Right lung (tissue), 5 donors: ENCODE data around the gene SH3TC1. TPM values are rescaled to one million over a fixed set of nuclear protein-coding genes. Genes with fewer than 3 reads are reported as not detected.
A peak's percentile ranks its signal among the peaks of the same experiment; 100 is the strongest.

Experiments
- DNase-seq, 2 donors: peaks; one replicate each; pipeline ENCODE4 v3.0.0-alpha.2; 2013
- polyA plus RNA-seq, 5 donors: library from polyadenylated mRNA; unstranded; fragments of 120-200 nt; gene quantifications; one replicate each; pipeline versions ENCODE4 v1.2.1 to v1.2.3, GENCODE V29; 2013; ENCODE audit warnings: inconsistent platforms in 1 of 5, low replicate concordance in 1 of 5; ENCODE audit not compliant: insufficient read length in 5 of 5, insufficient read depth in 1 of 5

The SH3TC1 gene
- polyA plus RNA-seq, 5 donors, result 20.3 to 28.6 (median 25.3) TPM

GRCh38 chr4:8260656-8261111 lies 61.6 kb downstream of the SH3TC1 start:
- no peak for DNase-seq

DNA sequence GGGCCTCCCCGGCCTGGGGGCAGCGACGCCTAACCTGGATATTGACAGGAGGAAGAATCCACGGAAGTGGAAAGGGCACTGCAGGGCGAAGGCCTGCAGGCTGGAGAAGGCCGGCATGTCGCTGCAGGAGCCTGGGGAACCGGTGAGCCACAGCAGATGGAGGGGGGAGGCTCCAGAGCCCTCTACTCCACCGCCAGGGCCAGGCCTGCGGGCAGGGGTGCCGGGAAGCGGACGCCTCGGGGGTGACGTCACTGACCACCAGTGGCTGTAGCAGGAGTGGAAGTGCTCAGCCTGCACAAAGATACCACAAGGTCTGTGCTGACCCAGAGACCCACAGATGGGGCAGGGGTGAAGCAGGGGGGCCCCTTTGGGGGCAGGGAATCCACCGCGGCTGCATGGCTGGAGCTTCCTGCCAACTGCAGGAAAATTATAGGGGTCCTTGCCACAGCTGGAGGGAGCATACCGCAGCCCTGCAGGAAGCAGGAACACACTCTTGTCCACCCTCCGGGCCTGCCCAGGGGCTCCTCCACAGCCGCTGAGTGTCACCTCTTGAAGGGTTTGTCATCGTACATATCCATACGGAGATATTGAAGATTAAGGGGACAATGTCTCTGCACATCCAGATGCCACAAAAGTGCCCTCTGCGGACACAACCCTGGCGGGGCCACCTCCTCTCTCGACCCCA lies 62.9 kb downstream of the SH3TC1 start:
- no peak for DNase-seq

- DNase-seq, result no peak
Observed at GRCh38 chr4:8262637-8263322, 63.7 kb downstream of the SH3TC1 start.

DNA sequence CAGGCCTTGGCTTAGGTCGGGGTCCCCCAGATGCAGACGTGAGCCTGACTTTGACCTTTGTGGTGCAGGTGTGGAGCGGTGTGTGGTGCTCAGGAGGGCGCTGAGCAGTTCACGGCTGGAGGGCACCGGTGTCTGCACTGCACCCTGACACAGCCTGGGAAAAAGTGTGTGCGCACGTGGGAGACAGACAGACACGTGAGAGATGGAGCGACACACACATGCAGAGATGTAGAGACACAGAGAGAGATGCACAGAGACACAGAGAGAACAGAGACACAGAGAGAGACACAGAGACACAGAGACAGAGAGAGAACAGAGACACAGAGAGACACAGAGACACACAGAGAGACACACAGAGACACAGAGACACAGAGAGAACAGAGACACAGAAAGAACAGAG lies 64.3 kb downstream of the SH3TC1 start:
- DNase-seq, result no peak

DNA sequence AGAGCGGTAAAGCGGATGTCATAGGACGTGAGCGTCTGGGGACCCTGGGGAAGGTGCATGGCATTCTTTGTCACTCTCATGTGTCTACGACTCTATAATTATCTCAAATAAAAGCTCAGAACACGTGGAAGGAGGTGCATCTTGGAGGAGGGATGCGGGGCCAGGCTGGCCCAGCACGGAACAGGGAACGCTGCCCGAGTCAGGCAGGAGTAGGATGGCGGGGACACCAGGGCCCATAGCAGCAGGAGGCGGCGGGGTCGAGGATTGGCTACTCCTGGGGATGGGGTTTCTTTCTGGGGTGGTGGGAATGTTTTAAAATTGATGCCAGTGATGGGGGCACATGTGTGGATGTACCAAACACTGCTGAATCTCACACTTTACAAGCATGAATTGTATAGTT lies 65.0 kb downstream of the SH3TC1 start:
- DNase-seq, result no peak

DNA sequence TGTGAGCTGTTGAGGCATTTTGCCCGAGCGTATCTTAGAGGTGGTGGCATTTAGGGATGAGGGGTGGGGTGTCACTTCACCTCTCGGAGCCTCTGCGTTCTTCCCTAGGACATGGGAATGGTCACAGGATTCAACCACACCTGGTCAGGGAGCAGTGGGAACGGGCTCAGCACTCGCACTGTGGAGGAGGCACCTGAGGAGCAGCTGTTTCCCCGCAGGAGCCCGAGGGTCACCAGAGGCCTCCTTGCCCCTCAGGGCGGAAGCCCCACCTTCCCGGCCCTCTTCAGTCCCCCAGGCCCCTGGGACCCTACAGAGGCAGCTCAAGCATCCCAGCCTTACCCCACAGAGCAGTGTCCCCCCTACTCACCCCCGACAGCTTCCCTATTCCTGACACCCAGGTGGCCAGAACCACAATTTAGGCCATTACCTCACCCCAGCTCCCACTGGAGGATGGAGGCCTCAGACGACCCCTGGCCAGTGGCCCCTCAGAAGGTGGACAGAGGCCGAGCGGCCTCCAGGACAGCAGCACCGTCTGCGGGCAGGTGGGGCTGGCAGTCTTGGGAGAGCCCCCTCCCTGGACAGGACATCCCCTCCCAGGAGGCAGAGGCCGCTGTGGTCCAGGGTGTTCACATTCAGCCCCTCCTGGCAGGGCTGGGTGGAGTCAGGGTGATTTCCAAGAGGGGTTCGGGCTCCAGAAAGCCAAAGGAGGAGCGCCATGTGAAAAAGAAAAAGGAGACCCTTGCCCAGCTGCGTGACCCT lies 66.3 kb downstream of the SH3TC1 start:
- DNase-seq, result no peak

GRCh38 chr4:8266088-8266487 lies 67.0 kb downstream of the SH3TC1 start:
- no peak for DNase-seq

DNA sequence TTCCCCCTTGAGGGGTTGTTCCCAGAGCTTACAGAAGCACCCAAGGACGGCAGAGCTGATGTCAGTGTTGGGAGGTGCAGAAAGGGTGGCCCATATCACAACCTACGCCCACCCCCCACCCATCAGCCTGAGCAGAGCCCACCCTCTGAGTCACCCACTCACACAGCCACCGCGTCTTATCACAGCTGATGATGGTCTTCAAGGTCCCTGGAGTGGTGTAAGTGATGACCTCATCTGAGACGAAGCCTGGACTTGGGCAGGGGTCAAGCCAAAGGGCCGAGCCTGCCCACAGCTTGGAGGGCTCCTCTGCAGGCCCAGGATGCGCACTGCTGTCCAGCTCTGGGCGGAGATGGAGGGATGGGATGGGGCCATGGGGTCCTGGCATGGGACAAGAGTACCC lies 67.4 kb downstream of the SH3TC1 start:
- no peak for DNase-seq

DNA sequence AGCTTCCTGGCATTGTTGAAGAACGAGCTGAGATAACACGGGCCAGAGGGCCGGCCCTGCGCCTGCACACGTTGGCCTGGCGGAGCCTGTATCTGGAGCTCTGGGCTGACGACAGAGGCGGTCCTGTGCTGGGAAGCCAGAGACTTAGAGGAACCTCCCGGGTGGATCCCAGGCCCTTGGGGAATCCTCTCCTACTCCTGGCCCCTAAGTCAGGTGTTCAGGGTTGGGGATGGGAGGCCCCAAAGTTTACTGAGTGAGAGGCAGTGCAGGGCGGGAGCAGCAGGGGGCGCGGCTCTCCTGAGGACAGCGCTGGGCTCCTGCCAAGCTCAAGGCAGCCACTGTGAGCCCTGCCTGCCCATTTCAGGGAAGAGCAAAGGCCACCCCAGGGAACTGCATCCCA lies 68.0 kb downstream of the SH3TC1 start:
- DNase-seq, result peak in 1 of 2 donors; percentile 46

GRCh38 chr4:8268211-8268610 lies 69.1 kb downstream of the SH3TC1 start:
- DNase-seq, result no peak

GRCh38 chr4:8268901-8269534 lies 69.9 kb downstream of the SH3TC1 start:
- DNase-seq, result no peak

GRCh38 chr4:8269535-8270417 lies 70.7 kb downstream of the SH3TC1 start, which contains the start of gene HTRA3:
TSS of gene HTRA3 (plus strand) at chr4:8269754. CDS start at chr4:8269969, 215 bp downstream.
- peak in 1 of 2 donors; percentile 57 for DNase-seq

DNA sequence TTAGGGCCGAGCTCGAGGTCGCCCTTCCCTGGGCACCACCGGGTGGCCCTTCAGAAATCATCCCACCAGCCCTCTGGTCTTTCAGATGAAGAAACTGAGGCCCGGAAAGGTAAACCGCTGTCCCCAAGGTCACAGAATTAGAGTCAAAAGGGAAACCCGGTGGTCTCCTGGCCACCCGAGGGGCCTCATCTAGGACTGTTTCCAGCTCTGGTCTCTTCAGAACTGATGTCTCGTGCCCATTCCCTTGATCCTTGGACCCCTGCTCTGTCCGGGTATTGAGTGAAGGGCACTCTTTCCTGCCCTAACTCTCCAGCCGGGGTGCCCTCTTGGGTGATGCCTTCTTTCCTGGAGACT lies 71.3 kb downstream of the SH3TC1 start:
- no peak for DNase-seq

DNA sequence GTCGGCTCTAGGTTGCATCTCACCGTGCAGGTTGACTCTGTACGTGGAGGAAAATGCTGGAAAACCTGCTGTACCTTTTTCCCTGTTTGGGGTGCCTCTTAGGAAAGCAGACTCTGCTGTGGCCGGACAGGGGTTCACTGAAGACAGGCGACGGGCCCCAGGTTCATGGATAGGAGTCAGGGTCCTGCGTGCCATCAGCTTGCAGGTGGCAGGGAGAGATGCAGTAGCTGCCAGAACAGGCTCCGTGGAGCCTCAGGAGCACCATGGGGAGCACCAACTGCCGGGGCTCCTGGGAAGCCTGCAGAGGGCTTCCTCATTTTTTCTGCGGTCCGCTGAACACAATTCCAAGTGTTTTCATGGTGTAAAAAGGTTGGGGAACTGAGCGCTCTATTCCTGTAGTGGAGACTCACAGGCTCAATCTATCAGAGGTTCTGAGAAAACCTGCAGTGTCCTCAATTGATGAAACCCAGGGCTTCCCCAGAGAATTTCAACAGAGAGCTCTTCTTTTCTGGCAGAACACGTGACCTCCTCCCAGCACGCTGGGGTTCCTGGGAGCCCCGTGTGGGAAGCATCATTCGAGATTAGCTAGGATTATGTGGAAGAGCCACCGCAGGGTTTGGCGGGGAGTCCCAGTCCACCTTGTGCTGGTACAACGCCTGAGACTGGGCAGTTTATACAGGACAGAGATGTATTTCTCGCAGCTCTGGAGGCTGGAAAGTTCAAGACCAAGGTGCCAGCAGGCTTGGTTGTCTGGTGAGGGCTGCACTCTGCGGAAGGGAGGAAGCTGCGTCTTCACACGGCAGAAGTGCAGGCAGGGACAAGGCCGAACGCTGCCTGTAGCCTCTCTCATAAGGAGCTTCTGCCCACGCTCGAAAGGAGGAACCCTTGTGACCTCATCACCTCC lies 72.1 kb downstream of the SH3TC1 start:
- no peak for DNase-seq

- DNase-seq, result no peak
Observed at GRCh38 chr4:8271821-8272220, 72.7 kb downstream of the SH3TC1 start.

DNA sequence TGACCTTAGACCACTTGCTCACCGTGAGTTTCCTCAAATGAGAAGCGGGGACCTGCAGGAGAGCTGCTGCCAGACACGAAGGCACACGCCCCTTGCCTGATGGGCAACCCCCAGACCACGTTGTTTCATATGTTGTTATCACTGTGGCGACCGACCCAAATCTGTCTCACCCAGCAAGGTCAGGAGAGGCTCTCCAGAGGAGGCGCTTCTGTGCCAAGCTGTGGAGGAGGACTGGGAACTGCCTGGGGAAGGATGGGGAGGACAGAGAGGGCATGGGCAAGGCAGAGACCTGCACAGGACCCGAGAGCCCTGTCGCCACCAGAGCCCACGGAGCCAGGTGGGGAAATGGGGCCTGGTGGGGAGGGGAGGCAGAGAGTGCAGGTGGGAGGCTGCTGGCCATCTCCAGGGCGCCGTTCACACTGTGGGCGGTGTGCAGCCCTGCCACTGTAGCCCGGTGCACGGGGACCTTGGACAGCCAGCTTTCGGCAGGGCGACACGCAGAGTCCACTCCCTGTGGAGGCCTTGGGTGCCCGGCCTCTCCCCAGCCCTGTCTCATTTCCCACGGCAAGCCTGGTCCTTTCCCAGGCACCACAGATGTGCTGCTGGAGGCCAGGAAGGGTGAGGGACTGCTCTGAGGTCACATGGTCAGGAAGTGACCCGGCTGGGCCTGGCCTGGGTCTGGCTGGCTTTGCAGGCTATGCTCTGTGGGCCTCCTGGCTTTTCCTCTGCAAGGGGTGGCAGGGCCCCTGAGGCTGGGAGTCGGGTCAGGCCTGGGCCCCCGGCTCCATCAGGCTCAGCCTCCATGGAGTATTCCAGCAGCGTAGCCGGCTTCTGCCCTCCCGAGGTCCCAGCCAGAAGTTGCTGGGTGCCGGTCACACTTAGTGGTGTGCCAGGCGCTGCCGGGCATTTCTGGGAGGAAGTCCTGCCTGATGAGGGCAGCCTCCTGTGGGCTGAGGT lies 73.7 kb downstream of the SH3TC1 start:
- DNase-seq, result no peak

- DNase-seq, result no peak
Observed at GRCh38 chr4:8273450-8273849, 74.4 kb downstream of the SH3TC1 start.

DNA sequence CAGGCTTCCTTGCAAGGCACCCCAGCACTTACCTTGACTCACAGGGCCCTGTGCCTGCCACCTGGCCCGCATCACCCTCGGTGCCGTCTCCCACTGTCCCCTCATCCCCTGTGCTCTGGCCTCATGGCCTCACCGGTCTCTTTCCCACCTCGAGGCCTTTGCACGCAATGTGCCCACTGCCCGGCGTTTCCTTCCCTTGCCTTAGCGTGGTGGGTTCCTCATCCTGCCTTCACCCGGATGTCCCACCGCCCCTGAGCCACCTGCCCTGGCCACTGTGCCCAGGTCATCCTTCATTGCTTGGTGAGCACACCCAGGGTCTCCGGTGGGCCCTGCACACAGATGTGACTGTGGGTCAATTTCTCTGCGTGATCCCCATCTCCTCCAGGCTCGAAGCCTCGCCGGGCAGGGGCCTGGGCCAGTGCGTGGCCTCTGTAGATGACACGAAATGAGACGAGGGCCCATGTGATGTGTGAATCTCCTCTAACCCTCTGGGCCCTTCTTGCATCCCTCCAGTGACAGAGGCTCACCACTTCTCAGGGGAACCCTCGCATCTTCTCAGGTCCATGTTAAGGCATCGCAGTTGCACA lies 75.1 kb downstream of the SH3TC1 start:
- no peak for DNase-seq
